NCI-H510A (cell line): Measurements from ENCODE around the gene JUND.

Source experiments
- DNase-seq: peaks from one replicate; lab custom pipeline; 2025; lab: John Stamatoyannopoulos, UW

JUND gene

DNA sequence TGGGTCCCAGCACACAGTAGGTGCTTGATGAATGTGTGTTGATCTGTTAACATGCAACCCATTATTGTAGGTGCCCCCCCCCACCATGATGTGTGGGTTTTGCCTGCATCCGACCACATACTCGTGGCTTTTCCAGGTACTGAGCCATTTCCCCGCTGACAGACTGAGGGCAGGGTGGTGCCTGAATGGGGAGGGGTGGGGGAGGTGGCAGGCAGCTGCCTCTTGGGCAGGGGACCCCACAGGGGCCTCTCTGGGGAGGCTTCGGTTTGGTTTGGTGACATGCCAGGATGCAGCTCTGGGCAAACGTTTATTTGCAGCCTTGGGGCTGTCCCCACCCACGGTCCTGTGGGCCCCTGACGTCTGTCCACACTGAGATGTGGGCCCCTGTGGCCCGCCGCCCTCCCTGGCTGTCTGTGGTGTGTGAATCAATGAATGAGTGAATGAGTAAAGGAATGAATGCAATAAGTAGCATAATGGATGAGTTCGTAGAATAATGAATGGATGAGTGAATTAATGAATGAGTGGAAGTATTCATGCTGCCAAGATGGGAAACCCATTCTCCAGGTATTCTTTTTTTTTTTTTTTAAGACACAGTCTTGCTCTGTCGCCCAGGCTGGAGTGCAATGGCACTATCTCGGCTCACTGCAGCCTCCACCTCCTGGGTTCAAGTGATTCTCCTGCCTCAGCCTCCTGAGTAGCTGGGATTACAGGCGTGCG is 9.0 kb upstream of the JUND start:
- DNase-seq, result no peak

- no peak for DNase-seq
Measured at GRCh38 chr19:18289471-18290301, 8.3 kb upstream of the JUND start.

DNA sequence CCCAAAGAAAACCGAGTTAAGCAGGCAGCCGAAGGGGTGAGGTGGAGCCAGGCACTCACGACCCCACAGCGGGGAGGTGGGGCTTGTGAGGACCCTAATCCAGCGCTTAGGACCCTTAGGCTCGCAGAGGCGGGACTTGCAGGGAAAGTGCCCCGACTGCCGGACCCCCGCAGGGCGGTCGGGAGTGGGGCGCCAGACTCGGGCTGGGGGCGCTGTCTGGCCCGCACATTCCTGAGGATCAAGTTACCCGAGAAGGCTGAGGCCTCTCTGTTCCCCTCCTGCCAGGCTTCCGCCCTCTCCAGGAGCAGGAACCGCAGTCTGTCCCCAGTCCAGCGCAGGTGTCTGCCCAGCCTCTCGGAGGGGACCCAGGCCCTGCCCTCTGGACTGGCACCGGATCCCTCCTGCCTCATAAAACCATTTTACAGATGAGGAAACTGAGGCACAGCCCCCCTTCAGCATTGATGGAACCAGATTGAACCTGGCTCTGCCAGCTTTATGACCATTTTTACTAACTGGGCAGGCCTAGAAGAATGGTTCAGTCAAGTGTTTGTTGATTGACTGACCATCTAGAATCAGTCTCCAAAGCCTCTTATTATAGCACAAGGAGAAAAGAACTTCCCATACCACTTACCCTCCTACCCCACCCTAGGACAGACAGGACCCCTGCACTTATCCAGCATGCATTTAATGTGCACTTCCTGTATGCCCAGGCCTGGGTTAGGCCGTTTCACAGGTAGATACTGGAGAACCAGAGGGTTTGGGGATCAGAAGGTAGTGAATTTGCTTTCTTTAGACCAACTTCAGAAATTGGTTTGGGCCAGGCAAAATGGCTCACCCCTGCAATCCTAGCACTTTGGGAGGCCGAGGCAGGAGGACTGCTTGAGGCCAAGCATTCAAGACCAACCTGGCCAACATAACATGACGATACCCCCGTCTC is 6.7 kb upstream of the JUND start:
- DNase-seq, result no peak

DNA sequence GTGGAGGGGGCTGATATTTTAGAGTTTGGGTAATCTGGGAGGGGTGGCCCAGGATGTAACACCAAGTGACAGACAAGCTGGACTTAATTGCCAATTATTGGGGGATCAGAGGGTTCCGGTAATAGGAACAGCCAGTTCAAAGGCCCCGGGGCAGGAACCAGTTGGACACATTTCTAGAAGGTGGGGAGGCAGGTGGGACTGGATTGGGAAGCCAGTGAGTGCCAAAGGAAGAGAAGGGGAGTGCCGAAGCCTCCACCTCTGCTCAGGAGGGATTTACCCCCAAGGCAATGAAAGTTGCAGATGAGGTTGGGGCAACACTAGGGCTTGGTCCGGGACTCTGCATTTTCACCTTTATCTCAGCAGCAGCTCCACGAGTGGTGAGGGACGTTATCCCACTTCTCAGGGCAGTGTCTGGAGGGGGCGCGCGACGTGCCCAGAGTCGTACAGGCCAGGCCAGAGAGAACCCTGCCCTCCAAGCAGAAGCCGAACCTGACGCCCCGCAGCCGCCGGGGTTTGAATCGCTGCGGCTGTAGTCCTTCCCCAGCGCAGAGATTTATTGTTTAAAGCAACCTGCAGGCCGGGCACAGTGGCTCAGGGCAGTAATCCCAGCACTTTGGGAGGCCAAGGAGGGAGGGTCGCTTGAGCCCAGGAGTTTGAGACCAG is 5.7 kb upstream of the JUND start:
- DNase-seq, result no peak

DNA sequence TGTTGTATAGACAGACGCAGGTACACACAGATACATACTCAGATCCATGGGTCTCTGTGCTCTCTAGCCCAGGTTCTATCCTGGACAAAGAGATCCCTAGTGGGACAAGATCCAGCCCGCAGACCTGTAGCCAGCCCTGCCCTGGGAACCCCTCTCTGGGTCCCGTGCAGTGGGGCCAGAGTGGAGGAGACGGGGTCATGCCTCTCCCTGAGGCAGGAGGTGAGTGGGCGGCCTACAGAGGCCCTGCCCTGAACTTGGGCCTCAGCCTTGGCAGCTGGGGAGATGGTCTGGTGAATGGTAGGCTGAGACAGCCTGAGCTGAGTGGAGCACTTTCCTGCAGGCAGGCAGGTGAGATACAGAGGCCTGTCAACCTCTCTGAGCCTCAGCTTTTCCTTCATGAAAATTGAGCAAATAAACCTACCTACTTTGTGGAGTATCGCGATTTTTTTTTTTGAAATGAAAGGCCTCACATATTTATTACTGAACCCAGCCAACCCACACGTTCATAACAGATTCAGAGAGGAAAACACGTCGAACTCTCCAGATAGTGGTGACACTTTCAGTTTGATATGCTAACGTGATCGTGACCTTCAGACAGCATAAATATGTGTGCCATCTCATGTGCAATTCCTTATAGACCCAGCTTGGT is 3.4 kb upstream of the JUND start:
- no peak for DNase-seq

- no peak for DNase-seq
Measured at GRCh38 chr19:18283338-18283737, 1.9 kb upstream of the JUND start.

GRCh38 chr19:18282788-18283141 is 1.3 kb upstream of the JUND start:
- no peak for DNase-seq

DNA sequence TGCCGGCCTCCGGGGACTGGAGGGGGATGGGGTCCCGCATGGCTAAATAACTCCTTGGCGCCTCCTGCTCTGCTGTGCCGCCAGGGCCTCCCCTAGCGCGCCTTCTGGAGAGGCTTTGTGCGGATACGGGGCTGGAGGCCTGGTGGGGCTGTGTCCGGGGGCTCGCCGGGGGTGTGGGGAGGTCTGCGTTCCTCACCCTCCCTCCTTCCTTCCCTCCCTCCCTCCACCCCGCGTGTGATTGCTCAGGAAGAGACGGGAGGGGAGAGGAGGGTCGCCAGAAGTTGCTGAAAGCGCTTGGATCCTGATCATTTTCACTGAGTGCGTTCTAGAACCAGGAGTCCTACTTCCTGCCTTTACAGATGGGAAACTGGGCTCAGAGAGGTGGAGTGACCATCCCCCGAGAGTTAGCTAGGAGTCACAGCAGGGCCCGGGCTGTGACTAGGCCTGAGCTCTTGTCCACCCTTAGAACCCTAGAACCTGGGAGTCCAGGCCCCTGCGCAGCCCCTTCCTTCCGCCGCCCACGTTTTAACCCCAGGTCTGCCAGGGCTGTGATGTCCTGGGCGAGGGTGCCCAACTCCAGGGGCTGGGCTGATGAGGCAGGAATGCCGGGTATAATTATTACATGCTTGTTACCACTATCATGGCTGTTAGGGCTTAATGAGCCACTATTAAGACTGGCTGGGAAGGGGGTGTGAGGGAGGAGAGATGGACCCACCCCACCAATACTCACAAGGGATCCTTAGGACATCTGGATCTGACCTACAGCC is 782 bp upstream of the JUND start:
- peak; percentile 43 for DNase-seq

GRCh38 chr19:18280247-18281081 is 958 bp downstream of the JUND start:
- peak; percentile 55 for DNase-seq

DNA sequence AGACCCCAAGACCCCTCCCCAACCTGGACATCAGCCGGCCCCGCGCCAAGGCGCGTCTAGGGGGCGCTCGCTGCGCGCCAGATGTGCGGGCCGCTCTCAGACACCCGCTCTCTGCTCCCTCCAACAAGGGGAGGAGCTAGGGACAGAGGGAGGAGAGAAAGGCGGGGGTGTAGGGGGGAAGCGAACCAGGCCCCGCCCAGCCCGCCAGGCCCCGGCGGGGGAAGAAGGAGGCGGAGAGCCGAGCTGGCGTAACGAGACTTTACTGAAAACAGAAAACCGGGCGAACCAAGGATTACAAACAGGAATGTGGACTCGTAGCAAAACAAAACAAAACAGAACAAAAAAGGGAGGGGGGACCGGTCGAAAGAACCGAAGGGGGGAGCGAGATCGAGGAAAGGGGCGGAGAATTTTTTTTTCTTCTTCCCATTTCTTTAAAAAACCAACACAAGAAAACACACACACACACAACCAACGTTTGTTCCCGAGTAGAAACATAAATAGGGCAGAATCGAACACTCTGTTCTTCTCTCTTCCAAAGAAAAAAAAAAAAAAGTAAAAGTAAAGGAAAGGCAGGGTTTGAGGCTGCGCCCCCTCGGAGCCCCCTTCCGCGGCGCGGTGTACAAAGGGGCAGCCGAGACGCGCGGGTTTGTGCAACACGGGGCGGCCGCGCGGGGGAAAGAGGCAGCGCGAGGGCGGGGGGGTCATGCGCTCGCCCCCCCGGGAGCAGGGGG is 1.7 kb downstream of the JUND start:
- peak; percentile 83 for DNase-seq

DNA sequence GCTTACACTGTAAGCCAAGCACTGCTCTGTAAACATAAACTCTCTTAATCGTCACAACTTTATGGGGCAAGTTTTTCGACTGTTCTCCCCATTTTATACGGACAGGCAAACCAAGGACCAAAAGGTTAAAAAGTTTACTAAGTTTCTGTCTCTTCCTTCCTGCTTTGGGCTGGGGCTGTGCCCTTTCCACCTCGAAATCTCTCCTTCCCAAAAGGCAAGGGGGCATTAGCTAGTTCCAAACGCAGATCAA is 2.2 kb downstream of the JUND start:
- no peak for DNase-seq

DNA sequence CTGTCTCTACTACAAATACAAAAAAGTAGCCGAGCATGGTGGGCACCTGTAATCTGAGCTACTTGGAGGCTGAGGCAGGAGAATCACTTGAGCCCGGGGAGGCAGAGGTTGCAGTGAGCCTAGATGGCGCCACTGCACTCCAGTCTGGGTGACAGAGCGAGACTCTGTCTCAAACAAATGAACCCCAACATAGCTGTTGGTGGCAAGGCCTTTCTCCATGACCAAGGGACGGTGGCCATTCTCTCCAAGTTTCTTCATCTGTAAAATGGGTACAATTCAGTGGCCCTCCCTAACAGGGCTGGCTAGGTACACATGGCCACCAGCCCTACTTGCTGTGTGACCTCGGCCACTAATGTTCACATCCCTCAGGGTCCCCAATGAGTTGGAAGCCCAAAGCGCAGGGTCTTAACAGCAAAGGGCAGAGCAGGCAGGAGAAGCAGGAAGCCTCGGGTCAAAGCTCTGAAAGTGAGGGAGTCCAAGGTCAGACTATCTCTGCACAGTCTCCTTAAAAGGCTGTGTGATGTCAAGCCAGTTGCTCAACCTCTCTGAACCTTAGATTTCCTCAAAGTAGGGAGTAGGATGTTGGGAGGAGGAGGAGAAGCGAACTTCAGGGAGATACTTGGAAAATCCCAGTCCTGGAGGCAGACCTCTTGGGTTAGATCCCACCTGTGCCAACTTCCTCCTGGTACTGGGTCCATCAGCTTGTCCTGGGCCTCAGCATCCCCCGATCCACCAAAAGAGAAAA is 2.7 kb downstream of the JUND start:
- DNase-seq, result no peak

GRCh38 chr19:18274781-18275356 is 6.6 kb downstream of the JUND start:
- no peak for DNase-seq

- DNase-seq, result no peak
Measured at GRCh38 chr19:18274219-18274780, 7.1 kb downstream of the JUND start, which contains the start of gene IQCN. TSS of gene IQCN (minus strand) at chr19:18274452. CDS start at chr19:18269478, 4,974 bp downstream.

DNA sequence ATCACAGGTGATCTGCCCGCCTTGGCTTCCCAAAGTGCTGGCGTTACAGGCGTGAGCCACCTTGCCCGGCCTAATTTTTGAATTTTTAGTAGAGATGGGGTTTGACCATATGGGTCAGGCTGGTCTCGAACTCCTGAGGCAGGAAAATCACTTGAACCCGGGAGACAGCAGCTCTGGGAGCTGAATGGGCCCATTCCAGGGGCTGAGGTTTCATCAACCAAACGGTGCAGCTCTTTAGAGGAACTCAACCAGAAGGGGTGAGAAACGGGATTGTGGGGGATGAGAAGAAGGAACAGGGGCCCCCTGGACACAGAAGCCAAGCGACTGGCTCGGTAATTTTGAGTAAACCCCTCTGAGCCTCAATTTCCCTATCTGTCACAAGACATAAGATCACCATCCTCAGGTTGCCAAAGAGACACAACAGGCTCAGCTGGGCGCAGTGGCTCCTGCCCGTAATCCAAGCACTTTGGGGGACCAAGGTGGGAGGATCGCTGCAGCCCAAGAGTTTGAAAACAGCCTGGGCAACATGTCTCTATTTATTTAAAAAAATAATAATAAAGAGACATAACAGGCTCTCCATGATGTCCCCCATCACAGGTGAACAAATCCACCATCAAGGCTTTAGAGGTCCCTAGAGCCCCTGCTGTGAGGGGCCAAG is 7.7 kb downstream of the JUND start:
- DNase-seq, result no peak

- no peak for DNase-seq
Measured at GRCh38 chr19:18271433-18271841, 10.0 kb downstream of the JUND start.

DNA sequence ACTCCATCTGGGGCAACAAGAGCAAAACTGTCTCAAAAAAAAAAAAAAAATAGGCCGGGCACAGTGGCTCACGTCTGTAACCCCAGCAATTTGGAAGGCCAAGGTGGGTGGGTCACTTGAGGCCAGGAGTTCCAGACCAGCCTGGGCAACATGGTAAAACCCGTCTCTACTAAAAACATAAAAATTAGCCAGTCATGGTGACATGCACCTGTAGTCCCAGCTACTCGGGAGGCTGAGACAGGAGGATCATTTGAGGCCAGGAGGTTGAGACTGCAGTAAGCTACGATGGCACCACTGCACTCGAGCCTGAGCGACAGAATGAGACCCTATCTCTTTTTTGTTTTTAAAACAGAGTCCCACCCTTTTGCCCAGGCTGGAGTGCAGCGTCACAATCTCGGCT is 11.1 kb downstream of the JUND start:
- no peak for DNase-seq
